HFF-Myc (cell line): ENCODE results near the gene BABAM2.

Source experiments
- DNase-seq: peaks from one replicate; pipeline ENCODE4 v3.0.0-alpha.2; 2011; ENCODE audit warnings: low read depth; ENCODE audit errors: extremely low read depth
- H3K4me3 ChIP-seq: replicated peaks from 2 replicates; pipeline ENCODE4 v1.5.1; 2011; ENCODE audit warnings: low read depth, mild to moderate bottlenecking, control low read depth, low read length
- TF ChIP-seq, protein P1 (sequence below): IDR thresholded peaks from 2 replicates; pipeline ENCODE4 v1.5.1; 2012; ENCODE audit warnings: mild to moderate bottlenecking, low read depth, low read length, control low read depth; ENCODE audit errors: missing control alignments

Gene BABAM2

DNA sequence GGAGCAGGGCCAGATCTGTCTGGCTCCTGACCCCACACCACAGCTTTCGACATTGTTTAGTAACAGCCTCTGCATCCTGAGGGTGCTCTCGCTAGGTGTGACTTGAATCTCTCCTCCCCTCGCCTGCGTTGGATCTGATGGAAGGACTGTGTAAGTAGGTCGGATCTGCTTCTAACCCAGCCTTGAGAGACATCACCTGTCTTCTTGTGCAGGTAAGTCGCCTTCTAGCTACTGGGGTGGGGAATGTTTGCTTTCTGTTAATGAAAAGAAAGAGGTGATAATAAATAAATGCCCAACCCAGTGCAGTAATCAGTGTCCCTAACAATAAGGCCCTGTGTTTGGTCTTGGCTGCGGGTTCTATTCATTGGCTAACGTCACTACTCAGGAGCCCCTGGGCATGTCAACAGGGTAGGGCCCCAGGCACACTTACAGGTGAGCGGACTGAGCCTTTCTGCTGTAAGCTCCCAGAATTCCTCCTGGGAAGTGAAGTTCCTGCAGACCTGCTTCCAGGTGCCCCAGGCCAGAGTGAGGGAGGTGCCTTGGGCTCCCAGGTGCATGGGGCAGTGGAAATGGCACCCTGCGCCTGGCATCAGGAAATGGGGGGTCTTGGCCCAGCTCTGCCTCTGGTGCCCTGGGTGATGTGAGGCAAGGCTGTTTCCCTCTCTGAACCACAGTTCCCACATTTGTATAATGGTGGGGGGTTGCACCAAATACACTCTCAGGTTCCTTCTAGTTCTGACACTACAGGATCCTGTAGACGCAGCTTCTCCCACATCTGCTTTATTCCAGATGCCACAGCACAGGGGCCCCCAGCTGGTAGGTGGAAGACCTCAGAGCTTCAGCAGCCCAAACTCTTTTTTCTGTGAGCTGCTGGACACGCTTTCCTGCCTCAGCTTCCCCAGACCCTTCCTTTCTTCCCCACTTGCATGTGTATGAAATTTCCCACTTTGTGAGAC, 491.0 kb downstream of the BABAM2 start:
- TF ChIP-seq, protein P1, sequence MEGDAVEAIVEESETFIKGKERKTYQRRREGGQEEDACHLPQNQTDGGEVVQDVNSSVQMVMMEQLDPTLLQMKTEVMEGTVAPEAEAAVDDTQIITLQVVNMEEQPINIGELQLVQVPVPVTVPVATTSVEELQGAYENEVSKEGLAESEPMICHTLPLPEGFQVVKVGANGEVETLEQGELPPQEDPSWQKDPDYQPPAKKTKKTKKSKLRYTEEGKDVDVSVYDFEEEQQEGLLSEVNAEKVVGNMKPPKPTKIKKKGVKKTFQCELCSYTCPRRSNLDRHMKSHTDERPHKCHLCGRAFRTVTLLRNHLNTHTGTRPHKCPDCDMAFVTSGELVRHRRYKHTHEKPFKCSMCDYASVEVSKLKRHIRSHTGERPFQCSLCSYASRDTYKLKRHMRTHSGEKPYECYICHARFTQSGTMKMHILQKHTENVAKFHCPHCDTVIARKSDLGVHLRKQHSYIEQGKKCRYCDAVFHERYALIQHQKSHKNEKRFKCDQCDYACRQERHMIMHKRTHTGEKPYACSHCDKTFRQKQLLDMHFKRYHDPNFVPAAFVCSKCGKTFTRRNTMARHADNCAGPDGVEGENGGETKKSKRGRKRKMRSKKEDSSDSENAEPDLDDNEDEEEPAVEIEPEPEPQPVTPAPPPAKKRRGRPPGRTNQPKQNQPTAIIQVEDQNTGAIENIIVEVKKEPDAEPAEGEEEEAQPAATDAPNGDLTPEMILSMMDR, result no peak
- no peak overlapping the region for H3K4me3 ChIP-seq
- DNase-seq, result no peak

DNA sequence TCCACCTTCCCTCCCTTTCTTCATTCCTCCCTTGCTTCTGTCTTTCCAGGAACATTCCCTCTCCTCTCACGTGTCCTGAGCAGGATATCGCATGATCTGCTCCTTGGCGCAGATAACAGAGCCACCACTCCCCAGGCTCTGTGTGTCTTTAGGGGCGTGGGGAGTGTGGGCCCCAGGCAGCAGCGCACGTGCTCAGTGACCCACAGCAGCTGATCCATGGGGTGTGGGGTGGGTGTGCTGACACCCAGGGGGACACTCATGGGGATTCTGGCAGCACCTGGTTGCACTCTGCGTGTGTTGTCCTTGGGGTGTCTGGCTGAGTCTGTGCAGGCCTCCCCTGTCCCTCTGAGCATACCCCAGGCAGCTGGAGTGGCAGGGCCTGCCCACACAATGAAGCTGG, 492.2 kb downstream of the BABAM2 start:
- TF ChIP-seq, protein P1, result no peak
- DNase-seq, result no peak
- no peak overlapping the region for H3K4me3 ChIP-seq

DNA sequence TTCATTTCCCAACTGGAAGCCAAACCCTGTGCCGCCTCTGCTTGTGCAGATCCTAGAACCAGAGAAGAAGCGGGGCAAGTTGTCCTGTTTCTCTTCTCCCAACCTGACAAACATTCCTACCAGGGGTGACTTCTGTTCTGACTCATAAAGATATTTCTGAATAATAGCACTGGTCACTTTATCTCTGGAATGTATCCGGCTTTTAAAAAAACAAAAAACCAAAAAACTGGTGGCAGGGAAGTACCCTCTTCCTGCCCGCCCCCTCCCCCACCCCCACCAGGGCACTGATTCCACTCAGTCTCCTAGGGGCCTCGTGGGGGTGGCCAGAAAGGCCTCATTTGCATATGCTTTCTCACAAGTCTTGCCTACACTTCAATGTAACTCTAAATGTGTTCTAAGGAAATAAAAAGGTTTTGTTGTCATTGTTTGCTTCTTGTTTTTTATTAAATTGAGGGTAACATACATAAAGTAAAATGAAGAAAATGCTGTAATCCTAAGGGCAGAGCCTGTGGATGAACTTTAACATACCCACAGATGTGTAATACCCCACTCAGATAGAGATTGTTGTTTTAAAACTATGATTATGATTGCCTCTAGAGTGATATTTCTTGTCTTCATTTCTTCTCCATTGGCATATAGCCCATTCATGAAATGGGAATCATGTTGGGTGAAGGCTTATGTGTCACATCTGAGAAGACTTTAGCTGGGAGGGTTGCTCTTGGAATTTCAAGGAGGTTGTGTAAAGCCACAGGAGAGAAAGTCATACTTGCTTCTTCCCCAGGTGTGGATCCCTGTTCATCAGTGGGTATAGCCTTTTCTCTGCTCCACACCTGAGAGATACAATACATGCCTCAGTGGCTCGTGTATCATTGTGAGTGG, 496.8 kb downstream of the BABAM2 start:
- no peak overlapping the region for H3K4me3 ChIP-seq
- DNase-seq, result no peak
- TF ChIP-seq, protein P1, result no peak
